Heart left ventricle (tissue), 13 donors: ENCODE results near the gene ASCC1.

Experiments
- POLR2A ChIP-seq, 2 donors: fragments of 450-650 bp; IDR thresholded peaks; one replicate each; pipeline ENCODE4 v1.6.1; 2017; ENCODE audit warnings: antibody characterized with exemption in 2 of 2, mild to moderate bottlenecking in 2 of 2, moderate library complexity in 2 of 2
- TF ChIP-seq, protein P1 (sequence below), 12 donors: fragments of 200-600 bp; sonication (generic) in 4 of 12; IDR thresholded peaks; one replicate each; pipeline versions ENCODE4 v1.5.0 to v1.8.0; 2018 to 2022; ENCODE audit warnings: antibody characterized with exemption in 12 of 12, mild to moderate bottlenecking in 5 of 12
- donor health status: ischemic (EF 13 %, LVEDD 7.1; RV severe dilation, severe dysfunction).
- donor health status: DM: no; HTN: yes; CAD: no.
- donor health status: DM: no; HTN: no; CAD: no.
- donor health status: ischemic (EF 25% LVEDD 6.9; RV normal size, moderate dysfunction).
- donor health status: ischemic (EF 25% LVEDD 5.7; RV mildly dilated, moderate dysfunction).
- donor health status: ischemic (EF 35%, LVEDD 5.7; RV mildly dilated, moderate dysfunction).
- donor health status: nonischemic (EF 11% LVEDD 7.7; RV severe dilation, severe dysfunction).
- donor health status: DM: yes; HTN: yes; CAD: no.
- donor health status: PGD.
- donor health status: ischemic (EF 29% LVEDD 5.4; RV normal size, mild dysfunction).
- donor health status: nonischemic (EF 23%, LVEDD 6.1; RV moderate dilation, normal function).

DNA sequence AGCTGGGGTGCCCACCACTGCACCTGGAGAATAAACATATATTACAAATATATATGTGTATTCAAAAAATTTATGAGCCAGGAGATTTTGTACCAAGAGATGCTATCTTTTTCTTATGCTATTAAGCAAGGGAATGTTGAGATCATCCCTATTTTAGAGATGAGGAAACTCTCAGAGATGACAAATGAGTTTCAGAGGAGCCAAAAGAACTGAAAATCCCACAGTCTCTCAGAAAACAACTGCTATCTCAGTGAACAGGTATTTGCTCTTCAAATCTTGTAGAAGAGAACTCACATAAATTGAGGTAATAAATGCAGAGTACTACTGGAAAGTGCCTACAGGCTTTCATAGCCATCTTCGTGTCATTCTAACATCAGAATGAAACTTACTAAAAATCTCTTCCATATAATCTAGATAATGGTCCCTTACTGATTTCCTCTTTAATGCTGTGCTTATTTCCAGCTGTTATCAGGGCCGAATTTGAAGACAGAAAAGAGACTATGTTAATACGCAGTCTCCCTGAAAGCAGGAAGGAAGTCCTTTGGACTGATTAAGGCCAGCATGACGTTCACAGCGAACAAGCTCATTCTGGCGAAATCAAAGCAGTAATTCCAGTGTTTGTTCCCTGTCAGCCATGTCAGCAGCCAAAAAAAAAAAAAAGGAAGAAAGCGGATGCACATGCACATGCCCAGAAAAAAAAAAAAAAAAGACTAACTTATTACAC, 29.7 kb downstream of the ASCC1 start:
- TF ChIP-seq POLR2A (IDR thresholded peaks at IDR 0.05): no peak
- TF ChIP-seq, protein P1, sequence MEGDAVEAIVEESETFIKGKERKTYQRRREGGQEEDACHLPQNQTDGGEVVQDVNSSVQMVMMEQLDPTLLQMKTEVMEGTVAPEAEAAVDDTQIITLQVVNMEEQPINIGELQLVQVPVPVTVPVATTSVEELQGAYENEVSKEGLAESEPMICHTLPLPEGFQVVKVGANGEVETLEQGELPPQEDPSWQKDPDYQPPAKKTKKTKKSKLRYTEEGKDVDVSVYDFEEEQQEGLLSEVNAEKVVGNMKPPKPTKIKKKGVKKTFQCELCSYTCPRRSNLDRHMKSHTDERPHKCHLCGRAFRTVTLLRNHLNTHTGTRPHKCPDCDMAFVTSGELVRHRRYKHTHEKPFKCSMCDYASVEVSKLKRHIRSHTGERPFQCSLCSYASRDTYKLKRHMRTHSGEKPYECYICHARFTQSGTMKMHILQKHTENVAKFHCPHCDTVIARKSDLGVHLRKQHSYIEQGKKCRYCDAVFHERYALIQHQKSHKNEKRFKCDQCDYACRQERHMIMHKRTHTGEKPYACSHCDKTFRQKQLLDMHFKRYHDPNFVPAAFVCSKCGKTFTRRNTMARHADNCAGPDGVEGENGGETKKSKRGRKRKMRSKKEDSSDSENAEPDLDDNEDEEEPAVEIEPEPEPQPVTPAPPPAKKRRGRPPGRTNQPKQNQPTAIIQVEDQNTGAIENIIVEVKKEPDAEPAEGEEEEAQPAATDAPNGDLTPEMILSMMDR (IDR thresholded peaks at IDR 0.05): no peak
